SIG-M5 treated with dmso at 0.1 percent for 504 hours (cell line): ENCODE measurements around the gene FAM118A.
"Not testable (repeated sequence)": the region's sequence is repeated elsewhere in the genome, so short reads cannot be mapped to it uniquely, and the experiment has no call there.

Source experiments
- DNase-seq: peaks from one replicate; lab custom pipeline; 2025; ENCODE audit not compliant: unreplicated experiment; lab: John Stamatoyannopoulos, UW

The FAM118A gene

GRCh38 chr22:45281010-45281409 is 28.7 kb upstream of the FAM118A start:
- DNase-seq, result no peak

GRCh38 chr22:45284705-45285262 is 24.9 kb upstream of the FAM118A start, which contains the start of gene UPK3A:
Gene UPK3A (plus strand): TSS chr22:45284949. CDS start chr22:45285014, 65 bp downstream.
- no peak for DNase-seq

GRCh38 chr22:45285263-45286058 is 24.3 kb upstream of the FAM118A start:
- DNase-seq, result no peak

- DNase-seq, result no peak
These were observed 22.7 kb upstream of the FAM118A start for GRCh38 chr22:45286854-45287551.

DNA sequence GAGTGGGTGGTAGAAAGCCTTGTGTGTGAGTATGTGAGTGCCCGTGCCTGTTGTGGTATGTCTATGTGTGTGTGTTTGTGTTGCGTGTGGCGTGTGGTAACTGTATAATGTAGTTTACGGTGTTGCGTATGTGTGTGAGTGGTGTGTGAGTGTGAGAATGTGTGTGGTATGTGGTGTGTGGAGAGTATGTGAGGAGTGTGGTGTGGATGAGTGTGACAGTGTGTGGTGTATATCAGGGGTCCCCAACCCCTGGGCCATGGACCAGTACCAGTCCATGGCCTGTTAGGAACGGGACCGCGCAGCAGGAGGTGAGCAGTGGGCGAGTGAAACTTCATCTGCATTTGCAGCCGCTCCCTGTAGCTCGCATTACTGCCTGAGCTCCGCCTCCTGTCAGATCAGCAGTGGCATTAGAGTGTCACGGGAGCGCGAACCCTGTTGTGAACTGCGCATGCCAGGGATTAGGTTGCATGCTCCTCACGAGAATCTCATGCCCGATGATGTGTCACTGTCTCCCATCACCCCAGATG is 19.3 kb upstream of the FAM118A start:
- DNase-seq, result no peak

DNA sequence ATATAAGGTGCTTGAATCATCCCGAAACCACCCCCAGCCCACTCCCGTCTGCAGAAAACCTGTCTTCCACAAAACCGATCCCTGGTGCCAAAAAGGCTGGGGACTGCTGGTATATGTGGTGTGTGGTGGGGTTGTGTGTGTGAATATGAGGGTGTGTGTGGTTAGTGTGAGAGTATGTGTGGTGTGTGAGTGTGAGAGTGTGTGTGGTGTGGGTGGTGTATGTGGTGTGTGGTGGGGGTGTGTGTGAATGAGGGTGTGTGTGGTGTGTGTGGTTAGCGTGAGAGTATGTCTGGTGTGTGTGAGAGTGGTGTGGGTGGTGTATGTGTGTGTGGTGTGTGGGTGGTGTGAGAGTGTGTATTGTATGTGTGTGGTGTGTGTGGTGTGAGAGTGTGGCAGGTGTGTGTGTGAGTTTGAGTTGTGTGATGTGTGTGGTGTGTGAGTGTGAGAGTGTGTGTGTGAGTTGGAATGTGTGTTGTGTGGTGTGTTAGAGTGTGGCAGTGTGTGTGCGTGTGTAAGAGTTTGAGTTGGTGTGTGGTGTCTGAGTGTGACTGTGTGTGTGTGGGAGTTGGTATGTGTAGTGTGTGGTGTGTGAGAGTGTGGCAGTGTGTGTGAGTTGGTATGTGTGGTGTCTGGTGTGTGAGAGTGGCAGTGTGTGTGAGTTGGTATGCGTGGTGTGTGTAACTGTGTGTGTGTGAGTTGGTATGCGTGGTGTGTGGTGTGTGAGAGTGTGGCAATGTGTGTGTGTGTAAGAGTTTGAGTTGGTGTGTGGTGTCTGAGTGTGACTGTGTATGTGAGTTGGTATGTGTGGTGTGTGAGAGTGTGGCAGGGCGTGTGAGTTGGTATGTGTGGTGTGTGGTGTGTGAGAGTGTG is 18.4 kb upstream of the FAM118A start:
- DNase-seq, result no peak

- DNase-seq, result no peak
These were observed 17.8 kb upstream of the FAM118A start for GRCh38 chr22:45291931-45292290.

GRCh38 chr22:45292731-45293442 is 16.8 kb upstream of the FAM118A start:
- DNase-seq, result peak; percentile 51

DNA sequence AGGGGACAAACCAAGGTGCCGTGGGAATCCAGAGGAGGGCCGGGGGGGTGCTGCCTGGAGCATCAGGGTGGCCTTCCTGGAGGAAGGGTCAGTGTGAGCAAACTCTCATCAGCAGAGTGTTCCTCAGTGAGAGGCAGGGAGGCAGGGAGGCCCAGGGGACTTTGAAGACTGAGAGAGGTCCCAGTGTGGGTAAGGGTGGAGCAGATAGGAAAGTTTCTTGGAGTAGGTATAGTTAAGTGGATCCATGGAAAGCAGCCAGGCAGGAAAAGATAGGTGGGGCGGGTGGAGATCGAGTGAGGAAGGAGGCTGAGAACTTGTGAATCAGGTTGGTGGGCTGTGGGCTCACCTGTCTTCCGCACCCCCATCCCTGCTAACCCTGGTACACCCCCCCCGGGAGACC is 15.7 kb upstream of the FAM118A start:
- no peak for DNase-seq

- DNase-seq, result not testable (repeated sequence)
These were observed 14.7 kb upstream of the FAM118A start for GRCh38 chr22:45295004-45295403.

- DNase-seq, result no peak
These were observed 14.2 kb upstream of the FAM118A start for GRCh38 chr22:45295492-45295891.

- peak; percentile 20 for DNase-seq
These were observed 13.0 kb upstream of the FAM118A start for GRCh38 chr22:45296628-45297297.

DNA sequence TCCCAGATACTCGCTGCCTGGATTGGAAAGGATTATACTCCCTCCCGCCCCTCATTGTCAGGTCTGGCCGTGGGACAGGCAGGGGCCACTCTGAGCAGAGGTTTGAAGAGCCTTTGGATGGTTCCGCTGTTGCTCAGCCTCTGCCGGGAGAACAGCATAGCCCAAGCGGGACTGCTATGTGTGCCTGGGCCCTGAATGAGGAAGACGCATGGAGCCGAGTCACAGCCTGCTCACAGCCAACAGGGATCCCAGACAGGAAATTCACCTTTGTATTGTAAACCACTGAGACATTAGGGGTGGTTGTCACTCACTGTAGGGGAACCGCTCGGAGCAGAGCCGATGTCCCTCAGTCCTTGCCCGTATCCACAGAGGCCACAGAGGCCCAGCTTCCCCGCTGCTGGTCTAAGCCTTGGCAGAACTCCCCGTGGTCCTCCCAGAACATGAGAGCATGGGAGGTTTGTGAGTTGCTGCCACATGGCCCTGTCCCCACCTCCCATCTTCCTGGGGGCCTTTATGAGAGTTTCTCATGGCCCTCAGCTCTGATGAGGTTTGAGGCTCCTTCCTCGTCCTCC is 10.7 kb upstream of the FAM118A start:
- no peak for DNase-seq

GRCh38 chr22:45302751-45303150 is 7.0 kb upstream of the FAM118A start:
- no peak for DNase-seq

- DNase-seq, result no peak
These were observed 6.6 kb upstream of the FAM118A start for GRCh38 chr22:45303181-45303580.

GRCh38 chr22:45304971-45305370 is 4.8 kb upstream of the FAM118A start:
- no peak for DNase-seq

DNA sequence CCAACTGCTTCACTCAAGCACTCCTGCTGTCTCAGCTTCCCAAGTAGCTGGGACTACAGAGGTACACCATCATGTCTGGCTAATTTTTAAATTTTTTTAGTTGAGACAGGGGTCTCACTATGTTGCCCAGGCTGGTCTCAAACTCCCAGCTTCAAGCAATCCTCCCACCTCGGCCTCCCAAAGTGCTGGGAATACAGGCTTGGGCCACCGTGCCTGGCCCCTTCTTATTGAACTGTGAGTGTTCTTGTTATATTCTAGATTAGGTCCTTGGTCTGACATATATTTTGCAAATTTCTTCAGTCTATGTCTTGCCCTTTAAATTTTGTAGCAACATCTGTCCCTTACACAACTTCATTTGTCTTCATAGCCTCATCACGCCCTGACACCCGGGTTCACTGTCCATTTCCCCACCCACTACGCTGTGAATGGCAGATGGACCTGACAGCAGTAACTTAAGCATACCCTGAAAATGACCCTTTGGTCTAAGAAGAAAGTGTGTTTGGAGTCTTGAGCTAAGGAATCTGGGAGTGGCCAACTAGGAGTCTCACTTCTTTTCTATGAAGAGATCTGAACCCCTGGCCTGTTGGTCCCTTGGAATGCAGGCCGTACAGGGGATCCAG is 4.2 kb upstream of the FAM118A start:
- DNase-seq, result no peak

DNA sequence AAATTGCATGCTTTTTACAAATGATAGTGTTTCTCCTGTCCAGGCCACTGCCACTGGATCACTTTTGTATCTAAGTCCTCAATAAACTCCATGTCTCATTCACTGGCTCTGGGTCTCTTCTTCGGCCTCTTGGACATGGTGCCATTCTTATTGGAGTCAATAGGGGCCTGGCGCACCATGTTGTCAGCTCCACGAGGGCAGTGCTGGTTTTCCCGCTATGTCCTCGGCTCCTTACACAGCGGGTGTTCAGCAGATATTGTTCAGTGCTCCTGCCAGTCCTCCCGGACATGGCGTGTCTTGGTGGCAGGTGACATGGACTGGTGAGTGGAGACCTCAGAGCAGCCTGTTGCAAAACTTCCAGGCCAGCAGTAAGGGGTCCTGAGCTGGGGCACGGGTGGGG is 3.6 kb upstream of the FAM118A start:
- no peak for DNase-seq

DNA sequence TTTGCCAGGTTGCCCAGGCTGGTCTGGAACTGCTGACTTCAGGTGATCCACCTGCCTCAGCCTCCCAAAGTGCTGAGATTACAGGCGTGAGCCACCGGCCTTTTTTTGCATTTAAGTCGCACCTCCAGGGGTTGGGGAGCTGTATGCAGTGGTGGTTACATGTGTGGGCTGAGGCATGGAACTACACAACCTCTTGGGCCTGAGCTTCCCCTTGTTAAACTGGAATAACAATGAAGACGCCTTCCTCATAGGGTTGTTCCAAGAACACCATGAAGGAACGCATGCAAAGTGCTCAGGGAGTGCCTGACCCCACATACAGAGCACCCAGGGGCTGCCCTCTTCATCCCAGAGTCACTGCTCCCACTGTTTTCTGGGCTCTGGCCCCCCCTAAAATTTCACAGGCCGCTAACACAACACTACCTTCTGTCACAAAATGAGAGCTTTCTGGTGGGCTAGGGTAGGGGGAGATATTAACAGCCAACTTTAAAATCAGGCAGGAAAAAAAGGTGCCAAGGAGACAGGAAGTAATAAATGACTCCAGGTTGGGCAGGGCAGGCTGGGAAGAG is 1.3 kb upstream of the FAM118A start:
- no peak for DNase-seq
